Measurements from ENCODE around the gene SERPINB7.
"Not testable (repeated sequence)": the region's sequence is repeated elsewhere in the genome, so short reads cannot be mapped to it uniquely, and the experiment has no call there.

SERPINB7 gene, protein sequence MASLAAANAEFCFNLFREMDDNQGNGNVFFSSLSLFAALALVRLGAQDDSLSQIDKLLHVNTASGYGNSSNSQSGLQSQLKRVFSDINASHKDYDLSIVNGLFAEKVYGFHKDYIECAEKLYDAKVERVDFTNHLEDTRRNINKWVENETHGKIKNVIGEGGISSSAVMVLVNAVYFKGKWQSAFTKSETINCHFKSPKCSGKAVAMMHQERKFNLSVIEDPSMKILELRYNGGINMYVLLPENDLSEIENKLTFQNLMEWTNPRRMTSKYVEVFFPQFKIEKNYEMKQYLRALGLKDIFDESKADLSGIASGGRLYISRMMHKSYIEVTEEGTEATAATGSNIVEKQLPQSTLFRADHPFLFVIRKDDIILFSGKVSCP

DNA sequence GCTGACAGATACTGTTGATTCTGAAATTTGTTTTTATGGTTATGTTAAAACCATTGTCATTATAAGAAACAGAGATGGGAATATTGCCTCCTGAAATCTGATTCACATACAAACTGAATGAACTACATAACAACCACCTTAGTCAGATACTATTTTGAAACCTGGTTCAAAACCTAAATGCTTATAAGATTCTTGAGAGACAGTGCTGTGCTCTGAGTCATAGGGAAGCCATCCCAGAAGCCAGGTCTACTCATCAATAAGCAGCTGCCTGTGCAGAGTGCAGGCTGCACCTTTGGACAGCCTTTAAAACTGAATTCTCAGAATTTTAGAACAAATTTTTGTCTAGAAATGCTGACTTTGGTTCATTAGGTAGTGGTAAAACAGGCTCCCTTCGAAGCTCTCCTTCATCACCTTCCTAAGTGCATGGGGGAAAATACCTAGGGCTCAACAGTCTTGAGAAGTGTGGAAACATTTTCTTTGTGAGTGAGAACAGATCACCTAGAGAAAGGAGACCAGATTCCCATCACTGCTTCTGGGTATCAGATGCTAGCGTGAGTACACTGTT, at the start of gene SERPINB7:
SERPINB7 (plus strand) TSS at position 253 of the 565 bp plus-strand sequence. CDS start 6,955 bp downstream, outside the sequence.
- DNase-seq (ENCODE audit: low read depth, low spot score) = no peak

DNA sequence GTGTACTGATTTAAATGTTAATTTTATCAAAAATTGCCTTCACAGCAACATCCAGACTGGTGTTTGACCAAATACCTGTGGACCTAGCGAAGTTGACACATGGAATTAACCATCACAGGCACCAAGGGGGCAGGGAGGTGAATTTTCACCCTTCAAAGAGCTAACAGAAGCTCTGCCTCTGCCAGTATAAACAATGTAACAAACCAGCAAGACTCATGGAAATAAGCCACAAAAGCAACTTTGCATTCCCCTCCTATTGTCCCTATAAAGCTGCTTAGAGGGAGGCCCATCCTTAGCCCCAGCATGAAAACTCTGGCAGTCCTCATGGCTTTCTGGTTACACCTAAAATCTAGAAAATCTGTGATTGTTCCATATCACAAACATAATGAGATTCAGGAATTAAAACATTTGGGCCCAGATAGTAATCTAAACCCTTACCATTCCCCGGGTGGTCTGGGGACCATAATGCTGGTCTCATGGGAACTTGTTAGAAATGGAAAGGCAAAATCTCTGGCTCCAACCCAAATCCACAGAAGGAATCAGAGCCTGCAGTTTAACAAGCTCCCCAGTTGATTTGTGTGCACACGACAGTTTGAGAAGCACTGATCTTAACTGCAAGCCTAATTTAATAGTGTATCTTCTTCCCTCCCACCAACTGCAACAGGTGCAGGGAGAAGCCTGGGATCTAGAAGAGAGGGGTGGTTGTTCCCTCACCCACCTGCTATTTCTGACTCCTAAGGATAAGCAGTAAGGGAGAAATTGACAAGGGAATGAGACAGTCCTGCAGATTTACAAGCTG, 49.3 kb upstream of the SERPINB7 start:
- DNase-seq (ENCODE audit: low read depth, low spot score) = no peak

- peak; percentile 21 for DNase-seq (ENCODE audit: low read depth, low spot score)
These were observed 44.4 kb upstream of the SERPINB7 start for GRCh38 chr18:63730773-63731172.

GRCh38 chr18:63731215-63731614, 44.0 kb upstream of the SERPINB7 start:
- no peak for DNase-seq (ENCODE audit: low read depth, low spot score)

DNA sequence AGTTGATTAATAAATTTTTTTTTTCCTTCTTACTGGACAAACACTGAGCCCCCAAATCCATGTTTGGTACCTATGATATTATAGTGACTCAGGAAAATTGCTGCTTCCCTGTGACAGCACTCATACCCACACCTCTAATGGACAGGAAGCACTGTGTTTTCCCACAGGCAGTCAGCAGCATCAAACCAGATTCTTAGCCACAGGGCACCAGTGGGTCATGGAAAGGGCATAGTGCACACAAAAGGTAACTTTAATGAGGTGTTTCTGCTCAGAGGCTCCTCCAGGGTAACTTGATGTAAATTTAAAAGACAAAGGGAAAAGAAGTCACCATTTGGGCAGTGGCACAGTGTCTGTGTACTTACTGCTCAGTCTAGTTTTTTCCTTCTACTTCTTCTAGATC, 38.3 kb upstream of the SERPINB7 start:
- no peak for DNase-seq (ENCODE audit: low read depth, low spot score)

GRCh38 chr18:63741769-63742168, 33.4 kb upstream of the SERPINB7 start:
- no peak for DNase-seq (ENCODE audit: low read depth, low spot score)

DNA sequence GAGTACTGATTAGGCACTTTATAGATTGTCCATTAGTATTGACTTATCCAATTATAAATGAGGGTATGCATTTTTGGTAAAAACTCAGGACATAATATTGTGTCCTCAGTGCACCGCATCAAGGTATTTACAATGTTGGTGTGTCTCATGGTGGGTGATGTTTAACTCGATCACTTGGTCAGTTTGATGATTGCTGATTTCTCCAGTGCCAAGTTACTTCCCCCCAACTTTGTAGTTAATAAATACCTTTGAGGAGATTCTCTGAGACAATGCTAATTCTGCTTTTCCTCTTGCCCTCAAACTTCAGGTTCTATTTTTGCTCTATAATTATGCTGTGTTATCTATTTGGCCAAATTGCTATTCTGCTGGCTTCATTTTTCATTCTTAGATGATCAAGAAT, 28.2 kb upstream of the SERPINB7 start:
- DNase-seq (ENCODE audit: low read depth, low spot score) = no peak

- DNase-seq (ENCODE audit: low read depth, low spot score) = no peak
These were observed 25.7 kb upstream of the SERPINB7 start for GRCh38 chr18:63749489-63749888.

GRCh38 chr18:63752636-63753035, 22.6 kb upstream of the SERPINB7 start:
- no peak for DNase-seq (ENCODE audit: low read depth, low spot score)

GRCh38 chr18:63753676-63754075, 21.5 kb upstream of the SERPINB7 start:
- no peak for DNase-seq (ENCODE audit: low read depth, low spot score)

DNA sequence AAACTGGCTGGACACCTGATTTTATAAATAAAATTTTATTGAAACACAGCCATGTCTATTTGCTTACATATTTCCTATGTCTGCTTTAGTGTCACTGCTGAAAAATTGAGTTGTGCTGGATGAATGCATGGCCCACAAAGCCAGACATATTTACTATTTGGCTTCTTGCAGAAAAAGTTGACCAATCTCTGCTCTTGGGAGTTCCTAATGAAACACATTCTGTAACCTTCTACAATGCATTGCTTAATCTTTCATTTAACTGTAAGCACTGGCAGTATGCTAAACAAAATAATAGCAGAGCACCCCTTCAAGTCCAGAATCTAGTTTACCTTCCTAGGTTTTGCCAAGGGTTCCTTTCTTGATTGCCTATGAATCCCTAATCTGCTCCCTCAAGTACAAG, 17.7 kb upstream of the SERPINB7 start:
- DNase-seq (ENCODE audit: low read depth, low spot score) = no peak

- DNase-seq (ENCODE audit: low read depth, low spot score) = no peak
These were observed 16.5 kb upstream of the SERPINB7 start for GRCh38 chr18:63758615-63759240.

- DNase-seq (ENCODE audit: low read depth, low spot score) = not testable (repeated sequence)
These were observed 15.4 kb upstream of the SERPINB7 start for GRCh38 chr18:63759786-63760185.

GRCh38 chr18:63762518-63762917, 12.7 kb upstream of the SERPINB7 start:
- no peak for DNase-seq (ENCODE audit: low read depth, low spot score)

- DNase-seq (ENCODE audit: low read depth, low spot score) = no peak
These were observed 11.2 kb upstream of the SERPINB7 start for GRCh38 chr18:63763831-63764600.

DNA sequence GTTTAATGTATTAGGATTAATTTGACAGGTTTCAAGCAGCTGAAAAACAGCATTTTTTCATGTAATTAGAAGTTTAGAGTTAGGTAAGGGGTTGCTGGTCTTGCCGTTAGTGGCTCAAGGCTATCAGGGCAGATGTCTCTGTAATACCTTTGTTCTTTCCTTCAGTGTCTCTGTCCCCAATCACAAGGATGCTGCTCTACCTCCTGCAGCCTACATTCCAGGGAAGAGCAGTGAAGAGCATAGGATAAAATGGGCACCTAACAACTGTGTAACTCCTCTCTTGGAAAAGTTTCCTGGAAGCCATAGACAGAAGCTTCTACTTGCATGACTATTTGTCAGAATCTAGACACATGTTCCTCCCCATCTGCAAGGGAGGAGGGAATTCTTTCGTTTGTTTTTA, 9.4 kb upstream of the SERPINB7 start:
- DNase-seq (ENCODE audit: low read depth, low spot score) = no peak

DNA sequence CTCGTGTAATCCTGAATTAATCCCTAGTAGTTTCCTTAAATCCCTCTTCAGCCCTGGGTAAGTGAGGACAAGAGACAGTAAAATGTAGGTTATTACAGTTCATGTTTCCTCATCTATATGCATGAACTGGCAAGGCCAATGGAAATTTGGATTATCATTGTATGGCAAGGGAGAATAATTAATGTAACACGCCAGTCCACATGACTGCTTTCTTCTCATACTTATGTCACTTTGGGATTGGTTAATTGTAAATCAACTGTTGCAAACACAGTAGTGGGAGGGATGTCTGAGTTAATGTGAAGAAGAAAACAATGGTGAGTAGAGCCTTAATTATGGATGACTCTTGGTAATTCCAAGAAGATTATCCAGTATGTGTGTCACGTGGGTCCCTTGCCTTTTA, 1.7 kb upstream of the SERPINB7 start:
- DNase-seq (ENCODE audit: low read depth, low spot score) = no peak

DNA sequence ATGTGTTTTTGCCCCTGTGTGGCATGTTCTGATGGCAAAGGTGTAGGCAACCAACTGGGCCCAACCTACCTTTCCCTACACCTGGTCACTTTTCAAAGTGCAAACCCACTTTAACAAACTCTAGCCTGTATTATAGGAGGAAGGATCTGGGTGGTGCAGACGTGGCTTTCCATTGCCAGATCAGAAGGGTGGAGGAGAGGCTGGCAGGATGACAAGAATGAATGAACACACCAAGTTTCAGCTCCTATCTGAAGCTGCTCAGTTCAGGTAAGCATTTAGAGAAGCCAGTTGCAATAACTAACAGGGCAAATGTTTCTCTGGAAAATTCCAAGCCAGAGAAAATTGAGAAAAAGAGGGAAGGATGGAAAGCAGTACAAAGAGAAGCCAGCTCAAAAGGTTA, 707 bp upstream of the SERPINB7 start:
- DNase-seq (ENCODE audit: low read depth, low spot score) = no peak

DNA sequence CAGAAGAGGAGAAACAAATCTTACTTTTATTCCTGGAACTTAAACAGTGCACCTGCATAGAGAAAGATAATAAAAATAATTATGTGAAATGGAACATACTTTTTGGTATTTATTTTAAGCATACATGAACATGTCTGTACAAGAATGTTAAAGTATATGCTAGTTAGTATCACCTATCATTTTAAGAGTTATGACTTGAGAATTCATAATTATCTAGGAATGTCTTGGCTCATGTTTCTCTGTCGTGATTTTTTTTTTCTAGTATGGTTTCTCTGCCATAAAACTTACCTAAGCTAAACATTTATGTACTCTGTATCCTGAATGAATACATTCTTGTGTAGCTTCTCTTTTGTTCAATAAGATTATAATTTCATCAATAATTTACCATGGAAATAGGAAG, 4.2 kb downstream of the SERPINB7 start:
- DNase-seq (ENCODE audit: low read depth, low spot score) = no peak

DNA sequence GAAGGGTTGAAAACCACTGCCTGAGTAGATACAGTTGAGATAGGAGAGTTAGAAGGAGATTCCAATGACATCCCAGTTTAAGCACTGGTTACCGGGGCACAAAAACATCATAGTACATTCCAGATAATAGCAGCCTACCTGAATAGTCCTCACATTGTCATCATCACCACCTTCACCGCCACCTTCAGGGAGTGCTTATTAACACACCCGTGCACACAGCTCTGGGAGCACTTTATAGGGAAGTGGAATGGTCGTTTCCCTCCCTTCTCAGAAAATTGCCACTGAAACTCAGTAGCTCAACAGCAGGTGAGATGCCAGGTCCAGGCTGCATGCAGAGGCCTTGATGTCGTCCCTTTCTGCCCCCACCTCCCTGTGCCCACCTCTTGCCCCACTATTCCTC, 8.2 kb downstream of the SERPINB7 start:
- DNase-seq (ENCODE audit: low read depth, low spot score) = no peak

DNA sequence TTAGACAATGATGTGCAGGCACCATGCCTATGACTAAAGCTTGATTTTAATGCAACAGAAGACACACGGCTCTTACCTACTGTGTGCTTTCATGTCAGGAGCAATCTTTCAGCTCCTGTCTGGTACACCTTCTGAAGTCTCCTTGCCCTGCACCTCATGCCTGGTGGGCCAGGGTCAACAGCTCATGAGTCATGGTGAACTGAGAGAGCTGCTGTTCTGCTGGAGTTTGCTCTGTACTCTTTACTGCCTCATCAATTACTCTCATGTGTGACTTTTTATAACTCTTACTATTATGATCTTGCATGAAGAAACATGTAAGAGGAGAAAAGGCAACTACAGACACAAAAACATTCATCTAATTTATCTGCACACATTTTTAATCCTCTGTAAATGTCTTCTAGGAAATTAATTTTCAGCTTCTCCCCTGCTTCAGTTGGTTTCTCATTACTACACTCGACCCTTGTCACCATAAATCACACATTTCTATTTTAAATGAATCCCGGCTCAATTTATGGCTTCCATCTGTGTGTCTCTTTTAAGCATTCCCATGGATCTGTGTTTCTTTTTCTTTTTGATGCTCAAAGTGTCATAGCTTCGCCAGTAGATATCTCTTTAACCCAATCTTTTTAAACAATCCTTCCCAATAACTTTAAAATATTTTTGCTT, 9.7 kb downstream of the SERPINB7 start:
- no peak for DNase-seq (ENCODE audit: low read depth, low spot score)

Measured in ELF-1 (cell line).